ENCODE results near the gene CCDC80. TPM values are rescaled to one million over a fixed set of nuclear protein-coding genes. Genes with fewer than 3 reads are reported as not detected.

CCDC80 gene
- total RNA-seq, 3 donors from 2014 or later (not counting 1 experiment from before 2014, with no cell fraction given) = 0.08 TPM; not detected in 2

DNA sequence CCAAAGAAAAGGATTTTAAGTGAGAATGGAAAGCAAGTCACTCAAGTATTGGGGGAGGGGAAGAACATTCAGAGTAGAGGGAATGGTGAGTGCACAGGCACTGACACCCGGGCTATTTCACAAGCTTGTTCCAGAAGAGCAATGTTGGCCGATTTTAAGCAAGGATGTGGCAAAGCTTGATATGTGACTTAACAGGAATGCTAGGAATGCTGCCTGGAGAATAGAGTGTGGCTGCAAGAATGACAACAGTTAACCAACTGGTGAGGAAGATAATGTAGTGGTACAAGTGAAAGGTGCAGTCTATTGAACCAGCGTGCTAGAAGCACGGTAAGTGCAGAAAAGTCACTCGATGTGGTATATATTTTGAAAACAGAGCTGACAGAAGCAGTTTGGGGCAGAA is 6.2 kb upstream of the CCDC80 start:
- no peak for DNase-seq
- H3K27me3 ChIP-seq (ENCODE audit: control insufficient read depth, insufficient read depth, low read length) = peaks cover under 1% of the 10 kb centered on the region
- H3K9me3 Mint-ChIP-seq = no peaks in the 10 kb centered on the region
- 94% methylated on average over 5 of the region's 5 CpGs for WGBS (ENCODE audit: insufficient coverage)
- no peak overlapping the region for H3K4me3 Mint-ChIP-seq
- H3K27me3 Mint-ChIP-seq (ENCODE audit: low read depth in 2 of 2) = peaks cover 8% of the 10 kb centered on the region in 2 donors
- no peaks in the 10 kb centered on the region for H3K36me3 Mint-ChIP-seq
- H3K27ac Mint-ChIP-seq = no peak overlapping the region
- no peaks in the 10 kb centered on the region for H3K9me3 ChIP-seq (ENCODE audit: control insufficient read depth, insufficient read depth, low read length)
- H3K36me3 ChIP-seq (ENCODE audit: control insufficient read depth, insufficient read depth, low read length) = no peaks in the 10 kb centered on the region
- peaks cover 18% of the 10 kb centered on the region for H3K4me1 ChIP-seq (ENCODE audit: control insufficient read depth, insufficient read depth, low read length)
- intact Hi-C loops (cut with micrococcal nuclease) = no loop called here
- TF ChIP-seq, protein P1, sequence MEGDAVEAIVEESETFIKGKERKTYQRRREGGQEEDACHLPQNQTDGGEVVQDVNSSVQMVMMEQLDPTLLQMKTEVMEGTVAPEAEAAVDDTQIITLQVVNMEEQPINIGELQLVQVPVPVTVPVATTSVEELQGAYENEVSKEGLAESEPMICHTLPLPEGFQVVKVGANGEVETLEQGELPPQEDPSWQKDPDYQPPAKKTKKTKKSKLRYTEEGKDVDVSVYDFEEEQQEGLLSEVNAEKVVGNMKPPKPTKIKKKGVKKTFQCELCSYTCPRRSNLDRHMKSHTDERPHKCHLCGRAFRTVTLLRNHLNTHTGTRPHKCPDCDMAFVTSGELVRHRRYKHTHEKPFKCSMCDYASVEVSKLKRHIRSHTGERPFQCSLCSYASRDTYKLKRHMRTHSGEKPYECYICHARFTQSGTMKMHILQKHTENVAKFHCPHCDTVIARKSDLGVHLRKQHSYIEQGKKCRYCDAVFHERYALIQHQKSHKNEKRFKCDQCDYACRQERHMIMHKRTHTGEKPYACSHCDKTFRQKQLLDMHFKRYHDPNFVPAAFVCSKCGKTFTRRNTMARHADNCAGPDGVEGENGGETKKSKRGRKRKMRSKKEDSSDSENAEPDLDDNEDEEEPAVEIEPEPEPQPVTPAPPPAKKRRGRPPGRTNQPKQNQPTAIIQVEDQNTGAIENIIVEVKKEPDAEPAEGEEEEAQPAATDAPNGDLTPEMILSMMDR (IDR thresholded peaks at IDR 0.05) = no peak
- no peak for ATAC-seq
- H3K27ac ChIP-seq (ENCODE audit: low read length) = no peak overlapping the region
- H3K4me1 Mint-ChIP-seq = peaks cover 23 to 27% of the 10 kb centered on the region in 2 donors
- H3K4me3 ChIP-seq (ENCODE audit: low read length) = no peak overlapping the region

DNA sequence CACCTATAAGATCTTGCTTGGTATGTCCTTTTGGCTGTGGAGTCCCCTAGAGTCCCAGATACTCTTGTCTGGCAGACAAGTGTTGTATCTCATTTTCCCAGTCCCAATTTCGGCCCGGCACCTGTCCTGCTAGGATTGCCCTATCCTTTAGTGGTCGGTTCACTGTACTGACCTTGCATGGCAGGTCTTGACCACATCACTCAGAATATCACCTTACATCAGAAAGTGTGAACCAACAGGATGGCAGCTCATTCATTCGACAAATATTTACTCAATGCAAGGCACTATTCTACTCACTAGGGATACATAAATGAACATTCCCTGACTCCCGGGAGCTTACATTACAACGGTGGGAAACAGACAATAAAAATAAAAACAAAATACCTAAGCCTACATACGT is 5.7 kb upstream of the CCDC80 start:
- intact Hi-C loops (cut with micrococcal nuclease) = no loop called here
- Mint-ChIP-seq H3K9me3 (no peaks in the 10 kb centered on the region), H3K27ac (no peak overlapping the region)

DNA sequence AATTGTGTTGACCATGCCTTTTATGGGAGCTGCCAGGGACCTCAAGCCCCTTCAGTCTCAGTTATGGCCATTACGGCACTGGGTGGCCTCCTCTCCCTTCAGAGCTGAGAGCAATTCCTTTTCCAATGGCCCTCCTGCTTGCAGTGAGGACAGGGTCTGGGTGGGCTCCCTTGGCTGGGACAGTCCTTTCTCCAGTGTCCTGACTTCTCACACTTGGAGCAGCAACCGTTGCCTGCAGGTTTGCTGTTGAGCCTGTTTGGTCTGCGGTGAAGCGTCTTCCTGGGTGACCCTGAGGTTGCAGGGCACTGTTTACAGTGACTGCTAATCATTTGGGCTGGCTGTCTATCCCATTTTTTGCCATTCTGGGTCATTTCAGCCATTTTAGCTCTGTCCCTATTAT is 3.5 kb upstream of the CCDC80 start:
- Histone ChIP-seq H3K27ac (ENCODE audit: low read length) (no peak overlapping the region), H3K4me1 (ENCODE audit: control insufficient read depth, insufficient read depth, low read length) (peaks cover 18% of the 10 kb centered on the region), H3K36me3 (ENCODE audit: control insufficient read depth, insufficient read depth, low read length) (no peaks in the 10 kb centered on the region), H3K9me3 (ENCODE audit: control insufficient read depth, insufficient read depth, low read length) (no peaks in the 10 kb centered on the region), H3K27me3 (ENCODE audit: control insufficient read depth, insufficient read depth, low read length) (peaks cover 11% of the 10 kb centered on the region), H3K4me3 (ENCODE audit: low read length) (no peak overlapping the region)
- peak in 1 of 2 donors; percentile 14 for DNase-seq
- intact Hi-C loops (cut with micrococcal nuclease) = loop anchor here (1.0 to 5.0 kb wide), 2 partner anchors 28 to 393 kb away; no protein-coding TSS in a partner anchor
- Mint-ChIP-seq H3K27ac (peak overlapping the region in 1 of 2 donors; percentile 83), H3K27me3 (ENCODE audit: low read depth in 2 of 2) (peaks cover 8 to 9% of the 10 kb centered on the region in 2 donors), H3K36me3 (no peaks in the 10 kb centered on the region), H3K9me3 (no peaks in the 10 kb centered on the region), H3K4me1 (peaks cover 23% of the 10 kb centered on the region in 2 donors), H3K4me3 (no peak overlapping the region)
- no peak for ATAC-seq
- WGBS (ENCODE audit: insufficient coverage) = 86% methylated on average over 4 of the region's 4 CpGs
- TF ChIP-seq, protein P1 (IDR thresholded peaks at IDR 0.05) = no peak

More for the DNA sequence above, 5.7 kb upstream of the CCDC80 start:
- H3K4me3 ChIP-seq (ENCODE audit: low read length) = no peak overlapping the region
- H3K27ac ChIP-seq (ENCODE audit: low read length) = no peak overlapping the region
- H3K27me3 ChIP-seq (ENCODE audit: control insufficient read depth, insufficient read depth, low read length) = peaks cover 5% of the 10 kb centered on the region
- no peaks in the 10 kb centered on the region for H3K36me3 ChIP-seq (ENCODE audit: control insufficient read depth, insufficient read depth, low read length)
- 78% methylated on average over 6 of the region's 7 CpGs for WGBS (ENCODE audit: insufficient coverage)
- Mint-ChIP-seq H3K27me3 (ENCODE audit: low read depth in 2 of 2) (peaks cover 8 to 9% of the 10 kb centered on the region in 2 donors), H3K4me3 (no peak overlapping the region), H3K36me3 (no peaks in the 10 kb centered on the region), H3K4me1 (peaks cover 23 to 27% of the 10 kb centered on the region in 2 donors)
- no peak for DNase-seq
- TF ChIP-seq, protein P1 (IDR thresholded peaks at IDR 0.05) = no peak
- H3K9me3 ChIP-seq (ENCODE audit: control insufficient read depth, insufficient read depth, low read length) = no peaks in the 10 kb centered on the region
- H3K4me1 ChIP-seq (ENCODE audit: control insufficient read depth, insufficient read depth, low read length) = peaks cover 18% of the 10 kb centered on the region
- no peak for ATAC-seq

Data from natural killer cell (primary cell).